HG02884 (cell line): ENCODE measurements around the gene PTPRM.
"Not testable (repeated sequence)": the region's sequence is repeated elsewhere in the genome, so short reads cannot be mapped to it uniquely, and the experiment has no call there.

Experiments
- ATAC-seq: cut with Tn5 transposase; IDR thresholded peaks from one replicate; pipeline ENCODE4 v1.9.1; 2021; ENCODE audit warnings: mild to moderate bottlenecking, moderate library complexity; ENCODE audit not compliant: unreplicated experiment

The PTPRM gene

DNA sequence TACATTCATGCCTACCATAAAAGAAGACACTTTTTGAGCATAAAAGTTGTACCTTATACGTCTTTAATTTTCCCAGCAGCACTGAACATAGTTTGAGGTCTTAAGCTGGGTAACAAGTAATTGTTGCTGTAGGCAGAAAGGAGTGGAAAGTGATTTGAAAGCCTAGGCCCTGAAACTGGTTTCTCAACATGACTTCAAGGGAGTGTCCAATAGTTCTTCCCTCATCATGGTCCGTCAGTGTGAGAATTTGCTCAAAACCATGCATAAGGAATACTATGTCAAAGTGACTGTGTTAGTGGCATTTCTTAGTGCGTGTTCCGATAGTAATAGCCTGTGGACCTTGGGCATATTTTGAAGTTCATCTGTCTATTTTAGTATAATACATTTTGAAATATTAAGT is 463.1 kb downstream of the PTPRM start:
- no peak for ATAC-seq

DNA sequence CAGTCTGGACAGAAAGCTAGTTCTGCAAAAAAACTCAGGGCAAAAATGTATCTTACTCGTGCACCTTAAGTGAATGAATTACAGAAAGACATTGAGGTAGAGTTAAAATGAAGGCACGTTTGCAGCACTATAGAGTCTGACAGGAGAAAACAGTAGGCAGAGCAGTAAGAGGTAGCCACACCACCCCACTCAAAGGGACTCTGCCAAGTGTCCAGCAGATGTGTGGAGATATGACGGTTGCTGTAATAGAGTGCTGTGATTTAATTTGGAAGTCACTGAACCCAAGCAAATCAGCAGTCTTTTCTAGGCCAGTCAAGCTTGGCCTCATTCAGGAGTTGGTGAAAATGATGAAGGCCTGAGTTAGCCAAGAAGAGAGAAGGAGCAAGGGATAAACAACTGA is 464.4 kb downstream of the PTPRM start:
- no peak for ATAC-seq

DNA sequence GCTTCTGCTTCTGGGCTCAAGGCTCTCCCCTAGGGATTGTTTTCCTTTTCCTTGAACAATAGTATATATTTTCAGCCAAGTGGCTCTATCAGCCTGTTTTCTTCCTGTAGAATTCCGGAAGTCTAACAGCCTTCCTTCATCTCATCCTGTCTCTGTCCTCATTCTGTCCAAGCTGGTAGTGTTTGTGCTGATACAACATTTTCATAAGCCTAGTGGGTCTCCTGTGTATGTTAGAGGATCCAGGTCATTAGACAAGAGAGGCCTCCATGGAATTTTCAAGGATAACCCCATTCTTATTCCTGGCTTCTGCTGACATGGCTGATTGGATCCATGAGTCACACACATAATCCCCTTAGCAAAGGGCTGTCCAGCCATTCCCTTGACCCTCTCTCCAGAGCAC is 467.6 kb downstream of the PTPRM start:
- no peak for ATAC-seq

DNA sequence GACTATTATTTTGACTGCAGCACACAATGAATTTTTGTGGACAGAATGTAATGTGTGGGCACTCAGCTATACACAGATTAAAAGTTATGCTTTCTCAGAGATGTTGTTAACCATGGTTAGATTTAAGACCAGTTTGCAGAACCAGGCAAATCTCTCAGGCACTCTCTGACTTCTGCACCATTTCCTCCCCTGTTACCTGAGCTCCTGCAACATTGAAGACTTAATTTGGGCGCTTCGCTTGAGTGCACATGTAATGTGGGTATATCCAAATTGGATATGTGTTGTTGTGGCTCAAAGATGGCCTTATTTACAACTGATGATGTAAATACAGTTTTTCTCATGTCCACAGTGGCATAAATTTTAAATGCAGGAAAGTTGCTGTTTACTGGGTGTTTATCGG is 469.4 kb downstream of the PTPRM start:
- no peak for ATAC-seq

DNA sequence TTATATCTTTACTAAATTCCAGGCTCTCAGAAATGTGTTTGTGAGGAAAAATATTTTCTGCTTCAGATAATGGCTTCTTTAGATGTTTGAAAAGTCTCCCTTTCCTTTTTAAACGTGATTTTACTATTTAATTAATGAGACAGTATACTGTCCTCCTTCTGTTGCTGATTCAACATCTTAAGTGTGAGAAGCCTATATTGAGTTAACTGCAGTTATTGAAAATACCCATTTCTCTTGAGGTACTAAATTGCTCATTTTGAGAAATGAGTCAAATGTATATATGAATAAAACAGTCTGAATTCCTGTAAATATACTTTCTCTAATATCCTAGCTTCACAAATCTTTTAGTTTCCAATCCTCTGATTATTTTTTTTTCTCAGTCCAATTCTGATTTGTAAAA is 470.2 kb downstream of the PTPRM start:
- ATAC-seq = no peak

DNA sequence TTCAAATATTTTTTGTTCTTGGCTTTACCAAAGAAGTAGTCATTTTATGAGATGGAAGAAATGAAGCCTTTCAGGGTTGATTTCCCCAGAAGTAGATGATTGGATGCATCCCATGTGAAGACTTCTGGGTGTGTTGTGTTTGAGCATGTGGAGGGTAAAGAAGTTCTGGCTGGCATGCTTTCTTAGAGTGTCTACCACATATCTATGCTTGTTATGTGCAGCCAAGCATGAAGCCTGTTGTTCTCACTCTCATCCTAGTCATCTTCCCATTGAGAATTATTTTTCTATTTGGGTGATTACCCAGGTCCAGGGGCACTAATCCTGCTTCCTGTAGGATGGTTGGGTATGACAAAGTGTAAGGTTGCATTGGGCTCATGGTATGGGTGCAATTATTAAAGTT is 472.9 kb downstream of the PTPRM start:
- no peak for ATAC-seq

DNA sequence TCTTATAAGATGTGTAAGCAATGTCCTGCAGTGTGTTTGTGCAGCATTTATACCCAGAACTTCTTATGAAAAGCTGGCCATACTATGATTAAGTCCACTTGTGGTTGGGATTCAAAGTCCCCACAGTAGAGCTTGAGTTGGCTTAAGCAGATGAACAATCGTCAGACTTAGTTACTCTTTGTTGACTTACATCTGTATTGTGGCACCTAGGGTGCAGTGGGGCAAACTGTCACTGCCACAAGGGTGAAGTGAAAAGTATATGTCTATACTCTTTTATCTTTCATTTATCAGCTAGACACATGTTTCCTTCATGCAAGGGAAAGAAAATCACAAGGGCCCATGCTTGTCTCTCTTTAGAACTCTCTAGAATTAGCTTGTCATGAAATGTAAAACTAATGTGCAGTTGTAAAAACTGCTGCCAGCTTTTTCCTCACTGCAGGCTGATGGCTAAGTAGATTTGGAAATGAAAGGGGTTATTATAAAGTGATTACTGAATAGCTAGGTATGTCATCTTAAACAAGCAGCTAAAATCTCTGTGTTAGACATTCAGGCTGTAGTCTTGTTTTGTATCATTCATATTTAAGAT is 474.5 kb downstream of the PTPRM start:
- no peak for ATAC-seq

DNA sequence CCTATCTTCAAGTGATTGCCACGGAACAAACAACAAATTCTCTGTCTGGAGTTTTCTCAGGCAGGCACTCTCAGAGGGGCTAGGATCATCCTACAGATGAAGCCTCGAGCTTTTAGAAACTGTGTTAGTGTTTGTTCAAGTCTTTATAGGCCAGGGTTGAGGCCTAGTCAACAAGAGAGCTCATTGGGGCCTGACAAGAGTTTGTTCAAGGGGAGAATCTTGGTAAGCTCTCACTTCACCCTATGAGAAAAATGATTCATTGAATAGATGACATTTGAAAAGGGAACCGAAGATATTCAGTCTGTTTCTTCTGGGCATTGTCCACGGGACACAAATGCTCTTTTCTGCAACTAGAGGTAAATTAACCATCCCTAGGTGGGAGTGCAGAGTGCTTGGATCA is 476.9 kb downstream of the PTPRM start:
- ATAC-seq = no peak

DNA sequence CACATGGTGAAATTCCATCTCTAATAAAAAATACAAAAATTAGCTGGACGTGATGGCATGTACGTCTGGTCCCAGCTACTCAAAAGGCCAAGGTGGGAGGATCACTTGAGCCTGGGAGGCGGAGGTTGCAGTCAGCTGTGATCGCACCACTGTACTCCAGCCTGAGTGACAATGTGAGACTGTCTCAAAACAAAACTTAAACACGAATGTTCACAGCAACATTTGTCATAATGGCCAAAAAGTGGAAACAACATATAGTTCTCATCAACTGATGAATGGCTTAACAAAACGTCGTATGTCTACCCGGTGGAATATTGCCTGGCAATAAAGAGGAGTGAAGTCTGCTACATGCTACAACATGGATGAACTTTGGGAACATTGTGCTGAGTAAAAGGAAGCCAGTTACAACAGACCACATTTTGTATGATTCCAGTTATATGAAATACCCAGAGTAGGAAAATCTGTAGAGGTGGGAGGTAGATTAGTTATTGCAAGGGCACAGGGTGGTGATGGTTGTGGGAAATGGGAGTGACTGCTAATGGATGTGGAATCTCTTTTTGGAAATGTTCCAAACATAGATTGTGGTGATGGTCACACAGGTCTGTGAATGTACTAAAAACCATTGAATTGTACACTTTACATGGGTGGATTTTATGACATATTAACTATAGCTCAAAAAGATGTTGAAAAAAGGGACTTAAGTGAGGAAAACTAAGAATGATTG is 478.2 kb downstream of the PTPRM start:
- no peak for ATAC-seq

DNA sequence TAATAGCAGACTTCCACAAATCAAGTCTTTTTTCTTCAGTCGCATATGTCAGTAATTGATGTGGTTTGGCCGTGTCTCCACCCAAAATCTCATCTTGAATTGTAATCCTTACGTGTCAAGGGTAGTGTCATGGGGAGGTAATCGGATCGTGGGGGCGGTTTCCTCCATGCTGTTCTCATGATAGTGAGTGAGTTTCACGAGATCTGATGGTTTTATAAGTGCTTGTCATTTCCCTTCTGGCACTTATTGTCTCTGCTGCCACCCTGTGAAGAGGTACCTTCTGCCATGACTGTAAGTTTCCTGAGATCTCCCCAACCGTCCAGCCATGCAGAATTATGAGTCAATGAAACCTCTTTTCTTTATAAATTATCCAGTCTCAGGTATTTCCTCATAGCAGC is 478.8 kb downstream of the PTPRM start:
- ATAC-seq = no peak

DNA sequence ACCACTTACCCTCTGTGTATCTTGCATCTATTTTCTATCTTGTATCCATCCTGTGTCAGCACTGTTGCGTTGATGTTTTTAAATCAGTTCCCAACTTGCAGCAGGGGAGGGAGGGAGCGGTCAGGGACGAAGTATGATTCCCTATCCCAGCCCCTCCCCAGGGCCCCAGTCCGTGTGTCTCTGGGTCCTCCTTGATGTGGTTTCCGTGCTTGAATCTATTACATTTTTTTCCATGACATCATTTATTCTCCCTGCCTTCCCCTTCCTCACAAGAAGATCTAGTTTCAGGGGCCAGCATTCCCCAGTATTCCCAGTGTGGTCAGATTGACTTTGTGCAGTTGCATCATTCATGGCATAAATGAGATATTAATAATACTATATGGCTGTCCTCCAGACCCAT is 479.3 kb downstream of the PTPRM start:
- no peak for ATAC-seq

DNA sequence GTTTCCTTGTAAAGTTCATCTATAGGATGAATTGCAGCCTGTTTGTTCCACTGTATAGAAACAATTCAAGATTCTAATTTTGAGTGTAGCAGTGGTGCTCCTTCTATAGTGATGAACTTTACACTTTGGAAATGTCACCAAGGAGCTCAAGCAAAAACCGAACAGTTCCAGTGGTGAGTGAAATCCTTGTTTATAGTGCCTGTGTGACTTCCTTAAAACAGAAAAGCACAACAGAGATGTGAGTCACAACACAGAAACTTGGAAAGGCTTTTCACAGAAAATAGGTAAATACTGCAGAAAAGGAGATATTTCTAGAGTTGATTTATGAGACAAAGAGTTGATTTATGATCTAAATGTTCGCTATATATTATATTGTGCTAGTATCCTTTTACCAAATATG is 482.0 kb downstream of the PTPRM start:
- no peak for ATAC-seq

DNA sequence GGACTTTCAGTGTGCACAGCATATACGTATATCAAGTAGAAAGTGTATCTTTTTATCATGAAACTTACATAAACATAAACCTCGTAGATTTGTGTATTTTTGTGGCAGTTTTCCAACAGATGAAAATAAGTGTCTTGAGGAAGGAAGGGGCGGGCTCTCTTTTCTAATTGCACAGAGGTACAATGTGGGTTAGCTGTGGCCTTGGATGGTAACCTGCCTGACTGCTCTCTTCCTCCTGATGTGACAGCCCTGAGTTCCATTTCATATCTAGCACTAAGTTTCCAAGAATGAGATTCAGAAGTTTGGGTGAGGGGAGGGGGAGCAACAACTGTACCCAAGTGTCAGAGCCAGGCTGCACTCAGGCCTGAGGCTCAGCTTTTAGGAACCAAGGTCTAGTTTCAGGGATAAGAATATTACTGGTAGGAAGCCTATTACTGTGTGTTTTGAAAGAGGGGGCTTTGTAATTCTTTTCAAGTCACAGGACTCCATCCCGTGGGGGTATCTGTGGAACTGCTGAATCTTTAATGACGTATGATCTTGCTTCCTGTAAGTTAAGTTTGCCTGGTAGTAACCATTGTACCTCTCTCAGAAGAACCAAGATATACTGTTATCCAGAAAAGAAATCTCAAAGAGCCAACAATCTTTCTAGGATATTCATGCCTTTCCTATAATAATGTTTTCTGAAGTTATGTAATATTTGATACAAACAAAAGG is 483.7 kb downstream of the PTPRM start:
- no peak for ATAC-seq

DNA sequence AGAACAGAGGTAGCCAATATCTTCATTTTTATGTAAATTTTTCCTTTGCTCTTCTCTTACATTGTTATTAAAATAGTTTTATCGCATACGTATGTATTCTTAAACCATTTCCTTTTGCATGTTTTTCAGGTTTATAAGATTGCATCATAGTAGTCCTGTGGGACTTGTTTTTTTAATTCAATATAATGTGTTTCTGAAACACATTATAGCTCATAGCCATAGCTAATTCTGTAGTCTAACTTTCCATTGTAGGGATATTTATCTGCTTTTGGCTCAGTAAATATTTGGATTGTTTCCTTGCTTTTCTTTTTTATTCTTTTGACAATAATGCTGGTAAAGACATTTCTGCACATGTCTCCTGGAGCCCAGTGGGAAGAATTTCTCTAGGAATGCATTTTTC is 484.3 kb downstream of the PTPRM start:
- no peak for ATAC-seq

DNA sequence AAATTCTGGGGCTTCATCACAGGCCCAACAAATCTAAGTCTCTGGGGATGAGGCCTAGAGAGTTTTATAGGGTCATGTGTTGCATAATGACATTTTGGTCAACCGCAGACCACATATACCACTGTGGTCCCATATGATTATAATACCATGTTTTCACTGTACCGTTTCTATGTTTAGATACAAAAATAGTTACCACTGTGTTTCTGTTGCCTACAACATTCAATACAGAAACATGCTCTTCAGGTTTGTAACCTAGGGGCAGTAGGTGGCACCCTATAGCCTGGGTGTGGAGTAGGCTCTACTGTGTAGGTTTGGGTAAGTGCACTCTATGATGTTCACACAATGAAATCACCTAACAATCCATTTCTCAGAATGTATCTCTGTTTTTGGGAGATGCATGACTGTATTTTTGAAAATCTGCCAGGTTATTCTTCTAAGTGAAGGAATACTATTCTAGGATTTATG is 485.2 kb downstream of the PTPRM start:
- no peak for ATAC-seq

DNA sequence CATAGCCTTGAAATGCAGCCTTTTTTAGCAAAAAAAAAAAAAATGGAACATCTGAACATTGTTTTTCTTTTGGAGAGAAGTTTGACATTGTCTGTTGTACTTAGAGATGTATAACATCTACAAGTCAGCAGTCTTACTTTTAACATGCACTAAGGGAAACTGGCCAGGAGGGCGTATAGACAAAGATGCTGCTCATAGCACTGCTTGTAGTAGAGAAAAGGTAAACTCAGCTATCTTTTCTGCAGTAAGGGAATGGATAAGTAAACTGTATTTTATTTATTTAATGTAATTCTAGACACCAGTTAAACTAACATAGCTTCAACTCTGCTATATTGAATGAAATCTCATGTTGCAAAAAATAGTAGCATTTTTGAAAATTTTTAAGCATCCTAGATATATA is 489.6 kb downstream of the PTPRM start:
- no peak for ATAC-seq

DNA sequence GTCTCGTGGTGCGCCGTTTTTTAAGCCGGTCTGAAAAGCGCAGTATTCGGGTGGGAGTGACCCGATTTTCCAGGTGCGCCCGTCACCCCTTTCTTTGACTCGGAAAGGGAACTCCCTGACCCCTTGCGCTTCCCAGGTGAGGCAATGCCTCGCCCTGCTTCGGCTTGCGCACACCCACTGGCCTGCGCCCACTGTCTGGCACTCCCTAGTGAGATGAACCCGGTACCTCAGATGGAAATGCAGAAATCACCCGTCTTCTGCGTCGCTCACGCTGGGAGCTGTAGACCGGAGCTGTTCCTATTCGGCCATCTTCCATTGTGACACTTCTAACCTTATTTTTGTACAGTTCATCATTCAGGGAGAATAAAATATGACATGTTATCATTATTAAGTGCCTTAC is 496.0 kb downstream of the PTPRM start:
- not testable (repeated sequence) for ATAC-seq

DNA sequence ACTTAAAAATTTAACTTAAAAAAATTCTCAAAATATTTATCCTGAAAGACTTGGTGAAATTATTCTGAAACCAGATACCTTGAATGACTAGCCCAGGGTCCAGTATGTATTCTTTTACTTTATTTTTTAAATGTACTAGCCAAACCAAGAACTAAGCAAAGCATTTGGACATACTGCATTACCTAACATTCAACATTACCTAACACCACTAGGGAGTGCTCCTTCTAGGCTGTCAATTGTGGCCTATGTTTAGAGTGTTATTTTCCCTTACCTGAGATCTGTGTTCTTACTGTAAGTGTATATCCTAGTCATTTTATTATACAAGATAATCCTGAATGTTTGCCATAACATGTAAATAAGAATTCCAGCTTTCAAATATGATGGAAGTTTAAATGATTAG is 496.6 kb downstream of the PTPRM start:
- no peak for ATAC-seq

DNA sequence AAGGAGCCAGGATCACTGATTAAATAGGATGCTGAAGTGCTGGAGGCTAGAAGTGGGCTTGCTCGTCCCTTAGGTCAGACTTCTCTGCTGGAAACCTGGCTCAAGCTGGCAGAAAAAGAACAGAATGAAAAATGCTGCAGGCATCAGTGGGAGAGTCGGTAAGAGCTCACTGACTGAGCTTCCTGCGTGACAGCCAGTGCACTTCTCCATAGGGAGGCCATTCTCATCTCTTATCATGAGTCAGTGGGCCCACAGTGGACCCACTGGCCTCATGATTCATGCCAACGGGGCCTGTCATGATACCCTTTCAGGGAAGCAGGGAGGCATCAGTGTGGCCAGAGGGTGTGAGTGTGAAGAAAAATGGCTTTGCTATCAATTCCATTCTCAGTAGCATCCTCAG is 498.2 kb downstream of the PTPRM start:
- no peak for ATAC-seq

DNA sequence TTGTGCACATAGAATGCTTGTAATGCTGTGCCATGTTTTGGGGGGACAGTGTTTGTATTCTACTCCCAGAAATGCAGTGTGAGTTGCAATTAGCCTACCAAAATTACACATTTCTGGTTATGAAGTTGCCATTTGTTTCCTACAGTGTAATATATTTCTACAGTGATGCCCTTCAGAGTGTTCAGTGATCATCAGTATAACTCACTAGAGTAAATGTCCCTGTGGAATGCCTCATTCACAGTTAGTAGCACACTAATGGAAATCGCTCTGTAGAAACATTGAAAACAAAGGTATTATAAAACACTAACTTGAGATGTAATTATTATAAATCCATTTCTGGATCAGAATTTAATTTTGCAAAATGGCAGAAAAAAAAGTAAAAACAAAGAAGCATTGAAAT is 498.7 kb downstream of the PTPRM start:
- no peak for ATAC-seq

DNA sequence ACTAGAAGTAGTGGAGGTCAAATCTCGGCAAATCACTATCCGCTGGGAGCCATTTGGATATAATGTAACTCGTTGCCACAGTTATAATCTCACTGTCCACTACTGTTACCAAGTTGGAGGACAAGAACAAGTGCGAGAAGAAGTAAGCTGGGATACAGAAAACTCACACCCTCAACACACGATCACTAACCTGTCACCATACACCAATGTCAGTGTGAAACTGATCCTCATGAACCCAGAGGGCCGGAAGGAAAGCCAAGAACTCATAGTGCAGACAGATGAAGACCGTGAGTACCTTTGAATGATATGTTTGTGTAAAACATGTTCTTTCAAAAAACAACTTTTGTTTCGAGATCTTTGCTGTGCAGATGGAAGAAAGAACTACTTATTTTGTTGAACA is 502.6 kb downstream of the PTPRM start:
- no peak for ATAC-seq

DNA sequence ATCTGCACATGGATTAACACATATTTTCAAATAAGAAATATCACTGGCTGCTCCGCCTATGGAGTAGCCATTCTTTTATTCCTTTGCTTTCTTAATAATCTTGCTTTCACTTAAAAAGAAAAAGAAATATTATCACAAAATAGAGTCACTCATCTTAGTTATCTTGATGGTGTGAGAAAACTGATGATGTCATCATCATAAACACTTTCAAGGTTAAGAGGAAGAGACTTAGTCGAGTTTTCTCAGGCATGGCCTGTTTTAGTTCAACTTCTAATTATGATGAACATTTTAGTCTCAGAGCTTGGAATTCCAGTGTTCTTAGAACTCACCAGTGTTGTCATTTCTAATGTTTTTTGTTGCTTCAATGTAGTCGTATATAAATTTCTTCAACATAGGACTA is 506.1 kb downstream of the PTPRM start:
- ATAC-seq = no peak
